ENCODE measurements around the gene GLT8D1.
A peak's percentile ranks its signal among the peaks of the same experiment; 100 is the strongest.
"Not testable (repeated sequence)": the region's sequence is repeated elsewhere in the genome, so short reads cannot be mapped to it uniquely, and the experiment has no call there.

GLT8D1 gene, protein sequence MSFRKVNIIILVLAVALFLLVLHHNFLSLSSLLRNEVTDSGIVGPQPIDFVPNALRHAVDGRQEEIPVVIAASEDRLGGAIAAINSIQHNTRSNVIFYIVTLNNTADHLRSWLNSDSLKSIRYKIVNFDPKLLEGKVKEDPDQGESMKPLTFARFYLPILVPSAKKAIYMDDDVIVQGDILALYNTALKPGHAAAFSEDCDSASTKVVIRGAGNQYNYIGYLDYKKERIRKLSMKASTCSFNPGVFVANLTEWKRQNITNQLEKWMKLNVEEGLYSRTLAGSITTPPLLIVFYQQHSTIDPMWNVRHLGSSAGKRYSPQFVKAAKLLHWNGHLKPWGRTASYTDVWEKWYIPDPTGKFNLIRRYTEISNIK

DNA sequence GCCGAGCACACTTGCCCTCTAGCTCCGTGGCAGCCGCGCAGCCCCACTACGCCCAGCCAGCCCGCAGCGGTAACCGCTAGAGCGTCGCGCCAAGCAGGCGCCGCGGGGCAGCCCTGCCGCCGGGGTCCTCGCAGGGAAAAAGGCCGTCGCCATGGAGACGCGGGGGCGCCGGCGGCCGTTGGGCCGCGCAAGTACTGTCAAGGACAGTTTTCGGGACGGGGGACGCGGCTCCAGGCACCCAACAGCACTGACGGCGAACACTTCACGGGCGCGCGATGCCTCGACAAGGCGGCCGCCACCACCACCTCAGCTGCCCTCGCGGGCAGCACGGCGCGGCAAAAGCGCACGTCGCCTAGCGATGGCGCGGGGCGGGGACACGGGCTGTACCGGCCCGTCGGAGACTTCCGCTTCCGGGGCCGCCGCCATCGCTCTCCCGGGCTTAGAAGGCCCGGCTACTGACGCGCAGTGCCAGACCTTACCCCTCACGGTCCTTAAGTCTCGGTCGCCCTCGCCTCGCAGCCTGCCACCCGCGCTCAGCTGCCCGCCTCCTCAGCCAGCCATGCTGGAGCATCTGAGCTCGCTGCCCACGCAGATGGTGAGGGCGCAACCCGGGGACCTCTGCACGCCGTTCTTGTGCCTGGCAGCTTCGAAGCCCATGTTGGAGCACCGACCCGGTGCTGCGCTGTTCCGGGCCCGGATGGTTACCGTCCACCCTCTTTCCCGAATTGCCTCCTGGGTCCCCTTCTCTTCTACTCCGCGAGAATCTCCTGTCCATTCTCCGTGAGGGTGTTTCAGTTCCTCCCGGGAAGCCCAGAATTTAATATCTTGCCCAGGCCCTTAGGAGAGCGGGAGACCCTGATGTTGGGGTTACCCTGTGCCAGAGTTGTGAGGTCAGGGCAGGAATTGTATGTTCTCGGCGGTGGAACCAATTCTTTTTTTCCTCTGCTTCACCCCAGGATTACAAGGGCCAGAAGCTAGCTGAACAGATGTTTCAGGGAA lies at the start of gene GLT8D1, which contains the start of gene SPCS1:
Gene GLT8D1, minus strand, starts transcription at position 104 of the 999 bp plus-strand sequence. CDS start 5,331 bp downstream, outside the sequence.
Gene SPCS1, plus strand, starts transcription at position 419 of the 999 bp plus-strand sequence. Its CDS starts 141 bp downstream, at position 560.
- peak; percentile 90 for DNase-seq (ENCODE audit: low spot score)

DNA sequence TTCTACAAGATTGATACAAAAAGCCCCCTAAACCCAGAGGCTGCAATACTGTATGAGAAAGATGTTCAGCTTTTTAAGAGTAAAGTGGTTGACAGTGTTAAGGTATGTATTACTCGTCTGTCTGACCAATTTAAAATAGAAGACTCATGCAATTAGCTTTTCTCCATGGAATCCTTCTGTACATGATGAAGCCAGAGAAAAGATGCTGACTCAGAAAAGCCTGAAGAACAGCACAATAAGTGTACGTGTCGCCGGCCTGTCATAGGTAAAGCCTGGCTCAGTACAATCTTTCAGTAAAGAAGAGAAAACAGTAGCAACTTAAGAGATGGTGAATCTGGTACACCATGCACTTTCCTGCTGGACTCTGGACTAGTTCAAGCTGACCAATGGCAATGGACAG lies 48.8 kb upstream of the GLT8D1 start:
- DNase-seq (ENCODE audit: low spot score), result no peak

DNA sequence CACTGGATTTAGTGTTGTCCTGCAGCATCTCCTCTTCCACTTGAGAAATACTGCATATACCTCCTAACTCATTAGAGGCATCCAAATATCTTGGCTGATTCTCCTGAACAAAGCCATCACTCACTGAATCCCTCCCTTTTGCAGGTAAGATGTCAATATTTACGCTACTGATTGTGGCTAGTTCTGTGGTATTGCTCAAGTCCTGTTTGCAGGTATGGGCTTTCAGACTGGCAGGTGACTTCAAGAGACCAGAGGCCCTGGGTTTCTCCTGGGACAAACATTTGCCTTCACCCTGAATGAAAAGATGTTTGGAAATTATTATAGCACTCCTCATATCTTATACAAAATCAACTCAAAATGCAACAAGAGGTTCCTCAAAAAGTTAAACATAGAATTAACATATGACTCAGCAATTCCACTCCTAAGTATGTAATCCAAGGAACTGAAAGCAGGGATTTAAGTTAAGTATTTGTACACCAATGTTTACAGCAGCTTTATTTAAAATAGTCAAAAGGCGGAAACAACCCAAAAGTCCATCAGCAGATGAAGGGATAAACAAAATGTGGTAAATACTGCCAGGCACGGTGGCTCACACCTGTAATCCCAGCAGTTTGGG lies 46.6 kb upstream of the GLT8D1 start:
- DNase-seq (ENCODE audit: low spot score), result no peak

DNA sequence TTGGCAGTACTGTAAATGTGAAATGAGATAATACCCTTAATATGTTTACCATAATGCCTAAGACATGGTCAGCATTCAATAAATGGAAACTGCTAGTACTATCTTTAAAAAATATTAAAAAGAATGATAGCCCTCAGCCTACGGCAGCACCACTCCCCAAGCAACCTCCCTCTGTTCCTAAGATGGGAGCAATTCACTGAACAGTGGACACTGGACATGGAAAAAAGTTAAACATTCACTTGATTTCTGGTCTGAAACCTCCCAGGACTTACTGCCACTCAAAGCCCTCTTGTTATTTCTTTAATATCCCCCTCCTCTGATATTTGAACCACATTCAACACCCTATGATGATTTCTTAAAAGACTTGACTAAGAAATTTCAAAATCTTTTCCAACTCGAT lies 38.1 kb upstream of the GLT8D1 start:
- no peak for DNase-seq (ENCODE audit: low spot score)

DNA sequence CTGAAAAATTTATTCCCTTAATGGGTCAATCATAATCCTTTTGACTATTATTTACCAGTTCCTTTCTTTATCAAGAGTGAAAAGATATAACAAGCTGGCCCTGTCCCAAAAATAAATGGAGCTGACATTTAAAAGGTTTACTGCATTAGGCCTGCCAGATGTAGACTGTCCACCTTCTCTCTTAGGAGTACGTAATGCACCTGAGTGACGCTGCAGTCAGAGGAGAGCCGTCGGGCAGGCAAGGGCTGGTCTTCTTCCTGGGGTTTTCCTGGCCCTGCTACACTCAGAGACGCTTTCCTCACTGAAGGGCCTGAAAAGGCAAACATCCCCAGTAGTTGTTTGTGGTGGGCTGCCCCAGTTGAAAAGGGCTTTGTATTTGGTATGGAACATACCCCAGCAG lies 37.6 kb upstream of the GLT8D1 start:
- DNase-seq (ENCODE audit: low spot score), result no peak

DNA sequence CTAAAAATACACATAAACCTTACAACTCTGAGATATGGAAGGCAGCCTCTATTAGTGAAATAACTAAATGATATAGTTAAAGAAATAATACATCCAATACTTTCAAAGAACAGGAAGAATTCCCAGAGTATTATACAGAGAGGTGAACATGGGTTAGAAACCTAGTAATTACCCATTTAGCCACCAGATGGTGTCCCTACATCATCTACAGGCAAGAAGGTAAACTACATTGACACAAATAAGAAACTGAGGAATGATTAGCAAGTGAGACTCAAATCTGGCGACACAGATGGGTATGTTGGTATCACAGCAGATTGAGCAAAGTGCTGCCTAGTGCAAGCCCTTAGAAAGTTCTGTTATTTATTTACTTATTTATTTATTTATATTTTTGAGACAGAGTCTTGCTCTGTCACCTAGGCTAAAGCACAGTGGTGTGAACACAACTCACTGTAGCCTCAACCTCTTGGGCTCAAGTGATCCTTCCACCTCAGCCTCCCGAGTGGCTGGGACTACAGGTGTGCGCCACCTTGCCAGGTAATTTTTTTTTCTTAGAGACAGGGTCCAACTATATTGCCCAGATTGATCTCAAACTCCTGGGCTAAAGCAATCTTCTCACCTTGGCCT lies 36.9 kb upstream of the GLT8D1 start:
- no peak for DNase-seq (ENCODE audit: low spot score)

DNA sequence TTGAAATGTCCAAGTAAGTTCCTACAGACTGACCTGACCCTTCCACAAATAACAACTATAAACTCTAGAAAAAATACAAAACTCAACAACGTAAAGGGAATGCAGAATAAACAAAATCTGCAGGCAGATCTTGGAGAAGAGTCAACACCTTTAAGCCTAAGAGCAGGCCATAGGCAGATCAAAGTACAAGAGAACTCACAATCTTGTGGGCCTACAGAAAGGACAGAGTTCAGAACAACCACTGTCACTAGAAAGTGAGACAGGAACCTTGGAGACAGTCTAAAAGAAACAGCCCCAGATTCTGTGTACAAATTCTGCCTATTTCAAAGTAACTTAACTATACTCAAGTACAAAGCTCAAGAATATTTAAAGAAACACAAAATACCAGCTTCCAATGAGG lies 34.1 kb upstream of the GLT8D1 start:
- DNase-seq (ENCODE audit: low spot score), result no peak

DNA sequence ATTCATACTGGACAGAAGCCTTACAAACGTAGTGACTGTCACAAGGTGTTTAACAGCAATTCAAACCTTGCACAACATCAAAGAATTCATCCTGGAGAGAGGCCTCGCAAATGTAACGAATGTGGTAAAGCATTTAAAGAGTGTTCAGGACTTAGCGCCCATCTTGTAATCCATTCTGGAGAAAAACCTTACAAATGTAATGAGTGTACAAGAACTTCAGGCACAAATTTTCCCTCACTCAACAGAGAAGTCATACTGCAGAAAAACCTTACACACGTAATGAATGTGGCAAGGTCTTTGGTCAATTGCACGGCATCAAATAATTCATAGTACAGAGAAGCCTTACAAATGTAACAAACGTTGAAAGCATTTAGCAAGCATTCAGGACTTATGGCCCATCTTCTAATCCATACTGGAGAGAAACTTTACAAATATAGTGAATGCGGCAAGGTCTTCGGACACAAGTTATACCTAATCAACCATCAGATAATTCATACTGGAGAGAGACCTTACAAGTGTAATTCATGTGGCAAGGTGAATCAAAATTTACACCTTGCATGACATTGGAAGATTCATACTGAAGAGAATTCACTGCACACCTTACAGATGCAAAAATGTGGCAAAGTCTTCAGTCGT lies 27.8 kb upstream of the GLT8D1 start:
- no peak for DNase-seq (ENCODE audit: low spot score)

DNA sequence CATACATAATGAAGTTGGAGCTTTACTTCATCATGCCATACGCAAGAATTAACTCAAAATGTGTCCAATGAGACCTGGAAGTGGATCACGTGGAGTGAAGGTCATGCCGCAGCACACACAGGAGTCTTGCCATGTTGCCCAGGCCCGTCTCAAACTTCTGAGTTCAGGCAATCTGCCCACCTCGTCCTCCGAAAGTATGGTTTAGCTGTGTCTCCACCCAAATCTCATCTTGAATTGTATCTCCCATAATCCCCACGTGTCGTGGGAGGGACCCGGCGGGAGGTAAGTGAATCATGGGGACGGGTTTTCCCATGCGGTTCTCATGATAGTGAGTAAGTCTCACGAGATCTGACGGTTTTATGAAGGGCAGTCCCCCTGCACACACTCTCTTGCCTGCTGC lies 26.0 kb upstream of the GLT8D1 start:
- no peak for DNase-seq (ENCODE audit: low spot score)

DNA sequence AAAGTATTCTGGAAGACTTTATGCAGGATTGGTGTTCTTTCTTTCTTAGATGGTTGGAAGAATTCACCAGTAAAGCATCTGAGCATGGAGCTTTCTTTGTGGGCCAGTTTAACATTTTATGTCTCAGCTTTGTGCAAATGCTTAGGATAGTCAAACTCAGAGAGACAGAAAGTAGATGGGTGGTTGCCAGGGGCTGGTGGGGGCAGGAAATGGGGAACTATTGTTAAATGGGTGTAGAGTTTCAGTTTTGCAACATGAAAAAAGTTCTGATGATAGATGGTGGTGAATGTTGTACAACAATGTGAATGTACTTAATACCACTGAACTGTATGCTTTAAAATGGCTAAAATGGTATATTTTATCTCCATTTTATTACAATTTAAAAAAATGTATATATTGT lies 25.1 kb upstream of the GLT8D1 start:
- no peak for DNase-seq (ENCODE audit: low spot score)

DNA sequence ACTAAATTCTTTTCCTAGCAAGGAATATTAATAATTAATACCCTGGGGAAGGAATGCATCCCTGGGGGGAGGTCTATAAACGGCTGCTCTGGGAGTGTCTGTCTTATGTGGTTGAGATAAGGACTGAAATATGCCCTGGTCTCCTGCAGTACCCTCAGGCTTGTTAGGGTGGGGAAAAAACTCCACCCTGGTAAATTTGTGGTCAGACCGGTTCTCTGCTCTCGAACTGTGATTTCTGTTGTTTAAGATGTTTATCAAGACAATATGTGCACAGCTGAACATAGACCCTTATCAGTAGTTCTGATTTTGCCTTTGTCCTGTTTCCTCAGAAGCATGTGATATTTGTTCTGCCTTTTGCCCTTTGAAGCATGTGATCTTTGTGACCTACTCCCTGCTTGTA lies 23.2 kb upstream of the GLT8D1 start:
- not testable (repeated sequence) for DNase-seq (ENCODE audit: low spot score)

DNA sequence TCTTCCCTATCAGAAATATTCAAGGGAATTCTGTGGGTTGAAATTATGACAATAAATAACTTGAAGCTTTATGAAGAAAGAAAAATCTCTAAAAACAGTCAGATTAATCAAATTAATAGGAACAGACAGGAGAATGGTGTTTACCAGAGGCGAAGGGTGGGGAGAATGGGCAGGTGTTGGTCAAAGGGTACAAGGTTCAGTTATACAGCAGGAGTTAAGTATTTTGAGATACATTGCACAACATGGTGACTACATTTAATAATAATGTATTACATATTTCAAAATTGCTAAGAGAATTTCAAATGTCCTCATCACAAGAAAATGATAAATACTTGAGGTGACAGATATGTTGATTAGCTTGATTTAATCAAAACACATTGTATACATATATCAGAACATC lies 18.9 kb upstream of the GLT8D1 start:
- no peak for DNase-seq (ENCODE audit: low spot score)

DNA sequence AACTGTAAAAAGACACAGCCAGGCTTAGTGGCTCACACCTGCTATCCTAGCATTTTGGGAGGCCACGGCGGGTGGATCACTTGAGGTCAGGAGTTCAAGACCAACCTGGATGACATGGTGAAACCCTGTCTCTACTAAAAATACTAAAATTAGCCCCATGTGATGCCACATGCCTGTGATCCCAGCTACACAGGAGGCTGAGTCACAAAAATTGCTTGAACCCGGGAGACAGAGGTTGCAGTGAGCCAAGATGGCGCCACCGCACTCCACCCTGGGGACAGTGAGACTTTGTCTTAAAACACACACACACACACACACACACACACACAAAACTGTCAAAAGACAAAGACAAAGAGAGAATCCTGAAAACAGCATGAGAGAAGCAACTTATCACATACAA lies 18.3 kb upstream of the GLT8D1 start:
- DNase-seq (ENCODE audit: low spot score), result no peak

DNA sequence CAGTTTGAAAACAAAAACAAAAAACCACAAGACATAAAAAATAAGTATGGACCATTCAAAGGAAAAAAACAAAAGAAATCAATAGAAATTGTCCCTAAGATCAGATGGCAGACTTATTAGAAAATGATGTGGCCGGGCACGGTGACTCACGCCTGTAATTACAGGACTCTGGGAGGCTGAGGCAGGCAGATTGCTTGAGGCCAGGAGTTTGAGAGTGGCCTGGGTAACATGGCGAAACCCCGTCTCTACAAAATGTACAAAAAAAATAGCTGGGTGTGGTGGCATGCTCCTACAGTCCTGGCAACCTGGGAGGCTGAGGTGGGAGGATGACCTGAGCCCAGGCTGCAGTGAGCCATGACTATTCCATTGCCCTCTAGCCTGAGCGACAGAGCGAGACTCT lies 16.9 kb upstream of the GLT8D1 start:
- DNase-seq (ENCODE audit: low spot score), result no peak

DNA sequence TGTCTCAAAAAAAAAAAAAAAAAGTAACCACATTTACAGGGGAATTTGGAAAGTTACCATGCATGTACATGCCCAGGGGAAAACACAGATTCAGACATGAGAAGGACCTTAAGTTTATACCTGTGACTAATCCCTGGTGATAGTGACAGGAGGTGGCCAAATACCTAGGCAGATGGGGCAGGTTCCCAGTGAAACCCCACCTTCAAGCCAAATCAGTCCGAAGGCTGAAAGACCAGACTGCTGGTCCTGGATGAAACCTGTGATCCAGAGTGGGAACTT lies 16.1 kb upstream of the GLT8D1 start:
- DNase-seq (ENCODE audit: low spot score), result no peak

DNA sequence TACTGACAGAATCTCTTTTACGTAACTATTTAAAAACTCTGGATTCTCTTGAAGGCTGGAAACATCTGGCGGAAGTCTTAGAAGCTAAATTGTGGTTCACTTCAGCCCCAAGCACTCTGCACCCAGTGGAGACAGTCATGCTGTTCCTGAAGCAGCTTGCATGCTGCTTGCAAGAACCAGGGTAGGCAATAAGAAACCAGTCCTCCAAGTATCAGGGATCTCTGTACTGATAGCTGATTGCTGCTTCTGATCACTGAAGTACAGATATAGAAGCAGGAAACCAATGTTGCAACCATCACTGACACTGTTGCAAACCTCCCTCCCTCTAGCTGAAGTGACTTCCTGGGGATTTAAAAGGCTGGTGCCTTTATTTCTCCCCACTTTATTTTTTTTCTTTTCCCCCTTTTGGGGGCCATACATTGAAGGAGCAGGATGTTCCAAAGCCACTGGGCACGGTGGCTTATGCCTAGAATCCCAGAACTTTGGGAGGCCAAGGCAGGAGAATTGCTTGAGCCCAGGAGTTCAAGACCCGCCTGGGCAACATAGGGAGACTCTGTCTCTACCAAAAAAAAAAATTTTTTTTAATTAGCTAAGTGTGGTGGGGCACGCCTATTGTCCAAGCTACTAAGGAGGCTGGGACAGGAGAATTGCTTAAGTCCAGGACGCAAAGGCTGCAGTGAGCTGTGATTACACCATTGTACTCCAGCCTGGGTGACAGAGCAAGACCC lies 15.6 kb upstream of the GLT8D1 start:
- peak; percentile 70 for DNase-seq (ENCODE audit: low spot score)

DNA sequence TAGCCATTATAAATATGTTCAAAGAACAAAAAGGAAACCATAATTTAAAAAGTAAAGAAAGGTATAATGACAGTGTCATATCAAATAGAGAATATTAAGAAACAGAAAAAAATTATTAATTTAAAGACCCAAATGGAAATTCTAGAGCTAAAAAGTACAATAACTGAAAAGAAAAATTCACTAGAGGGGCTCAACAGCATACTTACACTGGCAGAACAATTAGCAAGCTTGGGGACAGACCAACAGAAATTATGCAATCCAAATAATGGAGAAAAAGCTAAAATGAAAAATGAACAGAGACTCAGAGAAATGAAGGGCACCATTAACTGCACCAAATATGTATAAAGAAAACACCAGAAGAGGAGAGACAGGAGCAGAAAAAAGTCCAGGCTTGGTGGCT lies 14.0 kb upstream of the GLT8D1 start:
- no peak for DNase-seq (ENCODE audit: low spot score)

DNA sequence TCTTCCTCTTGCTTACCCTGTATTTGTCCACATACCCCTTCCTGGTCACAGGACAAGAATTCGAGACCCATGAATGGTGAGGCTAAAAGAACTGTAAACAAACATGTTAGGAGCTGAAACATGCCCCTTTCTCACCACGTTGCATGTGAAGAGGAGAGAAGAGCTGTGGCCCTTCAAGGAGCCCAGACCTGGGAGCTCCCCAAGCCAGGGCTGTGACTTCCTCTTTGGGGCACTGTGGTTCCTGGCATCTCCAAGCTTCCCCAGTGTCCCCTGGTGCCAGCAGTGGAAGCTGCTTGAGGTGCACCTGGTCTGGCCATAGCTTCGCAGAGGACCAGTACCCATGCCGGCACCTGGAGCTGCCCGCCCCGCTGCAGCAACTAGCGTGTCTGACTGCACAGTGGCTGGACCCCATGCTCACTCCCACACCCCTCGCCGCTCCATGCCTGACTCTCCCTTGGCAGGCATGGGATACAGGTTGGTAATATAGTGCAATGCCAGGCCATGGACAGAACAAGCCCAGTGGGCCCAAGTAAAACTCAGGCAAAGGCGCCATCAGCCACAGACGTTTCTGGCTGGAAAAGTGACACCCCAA lies 10.2 kb upstream of the GLT8D1 start:
- DNase-seq (ENCODE audit: low spot score), result no peak

DNA sequence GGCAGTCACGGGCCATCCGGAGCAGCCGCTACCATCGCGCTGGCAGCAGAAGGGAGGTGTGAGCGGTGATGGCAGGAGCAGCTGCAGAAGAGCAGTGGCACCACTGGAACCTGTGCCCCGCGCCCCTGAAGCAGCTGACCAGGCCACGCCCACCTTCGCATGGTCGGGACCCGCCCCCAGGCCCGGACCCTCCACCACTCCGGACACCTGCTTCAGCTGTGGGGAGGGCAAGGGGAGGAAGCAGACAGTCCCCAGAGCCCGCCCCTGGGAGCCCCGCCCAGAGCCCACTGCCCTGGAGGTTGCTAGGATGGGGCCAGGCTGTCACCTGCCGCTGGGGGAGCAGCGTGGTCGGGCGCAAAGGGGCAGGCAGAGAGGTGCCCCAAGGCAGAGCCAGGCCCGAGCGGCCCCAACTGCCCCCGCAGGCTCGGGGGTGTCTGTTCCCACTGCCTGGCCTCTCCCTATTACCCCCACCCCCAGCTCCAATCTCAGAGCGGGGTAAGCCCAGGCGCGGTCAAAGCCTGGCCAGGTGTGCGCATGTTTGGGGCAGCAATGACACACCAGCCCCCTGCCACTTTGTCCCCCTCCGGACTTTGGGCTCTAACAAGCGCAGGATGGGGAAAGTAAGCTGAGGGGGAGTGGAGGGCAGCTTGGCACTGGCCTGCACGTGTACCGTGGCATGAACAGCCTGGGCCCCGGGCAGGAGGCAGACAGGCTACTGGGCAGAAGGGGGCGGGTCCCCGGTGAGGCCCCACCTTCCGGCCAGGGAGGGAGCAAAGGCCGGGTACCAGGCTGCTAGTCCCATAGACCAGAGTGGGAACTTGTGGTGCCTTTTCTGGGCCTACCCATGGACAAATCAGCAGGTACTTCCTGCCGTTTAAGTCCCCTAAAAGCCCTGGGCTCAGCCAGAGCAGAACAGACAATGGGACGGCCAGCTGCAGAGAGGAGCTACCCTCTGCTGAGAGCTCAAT lies 9.0 kb upstream of the GLT8D1 start:
- DNase-seq (ENCODE audit: low spot score), result no peak
